Activated T-cell treated with anti-CD3 and anti-CD28 coated beads, Interleukin-2, amount 50 U/mL, for 24 hours (primary cell): Measurements from ENCODE around the gene PRKAB1.

Source experiments
- DNase-seq: peaks from one replicate; pipeline ENCODE4 v3.0.0-alpha.2; 2020
- H3K27ac Mint-ChIP-seq: 2 replicates; pipeline ENCODE4 v1.8.0; 2020; ENCODE audit warnings: mild to moderate bottlenecking, mixed read lengths
- H3K27me3 Mint-ChIP-seq: 2 replicates; pipeline ENCODE4 v1.8.0; 2020; ENCODE audit warnings: mixed read lengths
- H3K36me3 Mint-ChIP-seq: 2 replicates; pipeline ENCODE4 v1.8.0; 2020; ENCODE audit warnings: low read depth, mixed read lengths
- H3K4me1 Mint-ChIP-seq: 2 replicates; pipeline ENCODE4 v1.8.0; 2020; ENCODE audit warnings: low read depth, mixed read lengths
- H3K4me3 Mint-ChIP-seq: 2 replicates; pipeline ENCODE4 v1.8.0; 2020; ENCODE audit warnings: mild to moderate bottlenecking, moderate library complexity, mixed read lengths
- H3K9me3 Mint-ChIP-seq: 2 replicates; pipeline ENCODE4 v1.8.0; 2020; ENCODE audit warnings: mixed read lengths

PRKAB1 gene

GRCh38 chr12:119683816-119684215 lies 15.9 kb downstream of the PRKAB1 start:
- Mint-ChIP-seq H3K36me3 (peaks cover 57% of the 10 kb centered on the region), H3K27me3 (no peaks in the 10 kb centered on the region), H3K9me3 (no peaks in the 10 kb centered on the region), H3K27ac (no peak overlapping the region), H3K4me1 (peaks cover 12% of the 10 kb centered on the region), H3K4me3 (no peak overlapping the region)
- DNase-seq: no peak

GRCh38 chr12:119684711-119685369 lies 16.9 kb downstream of the PRKAB1 start:
- no peak overlapping the region for H3K27ac Mint-ChIP-seq
- H3K36me3 Mint-ChIP-seq: peaks cover 47% of the 10 kb centered on the region
- peaks cover 12% of the 10 kb centered on the region for H3K4me1 Mint-ChIP-seq
- no peaks in the 10 kb centered on the region for H3K9me3 Mint-ChIP-seq
- DNase-seq: no peak
- H3K27me3 Mint-ChIP-seq: no peaks in the 10 kb centered on the region
- no peak overlapping the region for H3K4me3 Mint-ChIP-seq

GRCh38 chr12:119685375-119685774 lies 17.4 kb downstream of the PRKAB1 start:
- Mint-ChIP-seq H3K36me3 (peaks cover 42% of the 10 kb centered on the region), H3K27ac (no peak overlapping the region), H3K27me3 (no peaks in the 10 kb centered on the region), H3K9me3 (no peaks in the 10 kb centered on the region), H3K4me3 (no peak overlapping the region), H3K4me1 (peaks cover 12% of the 10 kb centered on the region)
- no peak for DNase-seq

GRCh38 chr12:119686355-119686754 lies 18.4 kb downstream of the PRKAB1 start:
- Mint-ChIP-seq H3K27me3 (no peaks in the 10 kb centered on the region), H3K9me3 (no peaks in the 10 kb centered on the region), H3K36me3 (peaks cover 32% of the 10 kb centered on the region), H3K4me3 (no peak overlapping the region), H3K27ac (no peak overlapping the region), H3K4me1 (peaks cover 12% of the 10 kb centered on the region)
- no peak for DNase-seq

GRCh38 chr12:119686776-119687175 lies 18.8 kb downstream of the PRKAB1 start:
- peaks cover 12% of the 10 kb centered on the region for H3K4me1 Mint-ChIP-seq
- no peak overlapping the region for H3K4me3 Mint-ChIP-seq
- no peak overlapping the region for H3K27ac Mint-ChIP-seq
- no peak for DNase-seq
- no peaks in the 10 kb centered on the region for H3K9me3 Mint-ChIP-seq
- H3K27me3 Mint-ChIP-seq: no peaks in the 10 kb centered on the region
- H3K36me3 Mint-ChIP-seq: peaks cover 28% of the 10 kb centered on the region

- Mint-ChIP-seq H3K36me3 (peaks cover 22% of the 10 kb centered on the region), H3K9me3 (no peaks in the 10 kb centered on the region), H3K4me1 (peaks cover 6% of the 10 kb centered on the region), H3K4me3 (no peak overlapping the region), H3K27me3 (no peaks in the 10 kb centered on the region), H3K27ac (no peak overlapping the region)
- DNase-seq: no peak
These were observed 19.5 kb downstream of the PRKAB1 start for GRCh38 chr12:119687406-119687805.

GRCh38 chr12:119687879-119688278 lies 19.9 kb downstream of the PRKAB1 start:
- Mint-ChIP-seq H3K27me3 (no peaks in the 10 kb centered on the region), H3K27ac (no peak overlapping the region), H3K4me1 (peaks cover 2% of the 10 kb centered on the region), H3K4me3 (no peak overlapping the region), H3K36me3 (peaks cover 17% of the 10 kb centered on the region), H3K9me3 (no peaks in the 10 kb centered on the region)
- DNase-seq: no peak

GRCh38 chr12:119689935-119690500 lies 22.1 kb downstream of the PRKAB1 start:
- DNase-seq: no peak
- Mint-ChIP-seq H3K9me3 (no peaks in the 10 kb centered on the region), H3K36me3 (peaks cover 8% of the 10 kb centered on the region), H3K4me3 (no peak overlapping the region), H3K27me3 (no peaks in the 10 kb centered on the region), H3K4me1 (no peaks in the 10 kb centered on the region), H3K27ac (no peak overlapping the region)

- no peaks in the 10 kb centered on the region for H3K9me3 Mint-ChIP-seq
- H3K4me1 Mint-ChIP-seq: no peaks in the 10 kb centered on the region
- H3K4me3 Mint-ChIP-seq: no peak overlapping the region
- peaks cover 5% of the 10 kb centered on the region for H3K36me3 Mint-ChIP-seq
- no peak overlapping the region for H3K27ac Mint-ChIP-seq
- DNase-seq: no peak
- no peaks in the 10 kb centered on the region for H3K27me3 Mint-ChIP-seq
These were observed 23.4 kb downstream of the PRKAB1 start for GRCh38 chr12:119691202-119691810.

- Mint-ChIP-seq H3K36me3 (peaks cover 10% of the 10 kb centered on the region), H3K27me3 (no peaks in the 10 kb centered on the region), H3K4me3 (no peak overlapping the region), H3K4me1 (no peaks in the 10 kb centered on the region), H3K27ac (no peak overlapping the region), H3K9me3 (no peaks in the 10 kb centered on the region)
- DNase-seq: no peak
These were observed 24.5 kb downstream of the PRKAB1 start for GRCh38 chr12:119692410-119692809.

- DNase-seq: no peak
- no peak overlapping the region for H3K4me3 Mint-ChIP-seq
- no peaks in the 10 kb centered on the region for H3K9me3 Mint-ChIP-seq
- H3K36me3 Mint-ChIP-seq: peaks cover 9% of the 10 kb centered on the region
- no peaks in the 10 kb centered on the region for H3K27me3 Mint-ChIP-seq
- no peak overlapping the region for H3K27ac Mint-ChIP-seq
- no peaks in the 10 kb centered on the region for H3K4me1 Mint-ChIP-seq
These were observed 25.1 kb downstream of the PRKAB1 start for GRCh38 chr12:119692997-119693396.

GRCh38 chr12:119693511-119693910 lies 25.6 kb downstream of the PRKAB1 start:
- Mint-ChIP-seq H3K9me3 (no peaks in the 10 kb centered on the region), H3K4me3 (no peak overlapping the region), H3K27me3 (no peaks in the 10 kb centered on the region), H3K4me1 (no peaks in the 10 kb centered on the region), H3K36me3 (peaks cover 9% of the 10 kb centered on the region), H3K27ac (no peak overlapping the region)
- no peak for DNase-seq

GRCh38 chr12:119694111-119694510 lies 26.2 kb downstream of the PRKAB1 start:
- Mint-ChIP-seq H3K27ac (no peak overlapping the region), H3K27me3 (no peaks in the 10 kb centered on the region), H3K4me1 (no peaks in the 10 kb centered on the region), H3K36me3 (peaks cover 11% of the 10 kb centered on the region), H3K9me3 (no peaks in the 10 kb centered on the region), H3K4me3 (no peak overlapping the region)
- no peak for DNase-seq

GRCh38 chr12:119695034-119695433 lies 27.1 kb downstream of the PRKAB1 start:
- Mint-ChIP-seq H3K27ac (no peak overlapping the region), H3K36me3 (peaks cover 11% of the 10 kb centered on the region), H3K4me3 (no peak overlapping the region), H3K4me1 (no peaks in the 10 kb centered on the region), H3K9me3 (no peaks in the 10 kb centered on the region), H3K27me3 (no peaks in the 10 kb centered on the region)
- no peak for DNase-seq

GRCh38 chr12:119696943-119697342 lies 29.0 kb downstream of the PRKAB1 start:
- H3K27ac Mint-ChIP-seq: no peak overlapping the region
- H3K36me3 Mint-ChIP-seq: peaks cover 13% of the 10 kb centered on the region
- H3K27me3 Mint-ChIP-seq: no peaks in the 10 kb centered on the region
- H3K9me3 Mint-ChIP-seq: no peaks in the 10 kb centered on the region
- H3K4me3 Mint-ChIP-seq: no peak overlapping the region
- no peak for DNase-seq
- H3K4me1 Mint-ChIP-seq: no peaks in the 10 kb centered on the region
